HepG2 (cell line): ENCODE data around the gene TUBA4B. TPM values are rescaled to one million over a fixed set of nuclear protein-coding genes. Genes with fewer than 3 reads are reported as not detected.

Source experiments
- FOXP1 ChIP-seq, 2 experiments: fragments of 450-650 bp in 1 of 2; IDR thresholded peaks; 2 replicates each; pipeline ENCODE4 v1.6.1; 2017 to 2018; ENCODE audit warnings: antibody characterized with exemption in 1 of 2
- HNRNPL ChIP-seq: fragments of 200-400 bp; formaldehyde crosslinking; IDR thresholded peaks from 2 replicates; pipeline ENCODE4 v1.6.1; 2017; ENCODE audit warnings: mild to moderate bottlenecking, low read depth, low read length
- HNRNPUL1 ChIP-seq: fragments of 200-400 bp; formaldehyde crosslinking; IDR thresholded peaks from 2 replicates; pipeline ENCODE4 v1.6.1; 2017; ENCODE audit warnings: low read depth, mild to moderate bottlenecking, low read length, moderate library complexity
- IKZF4 ChIP-seq: sonication (generic); formaldehyde crosslinking; IDR thresholded peaks from 2 replicates; pipeline ENCODE4 v1.5.1; 2020; ENCODE audit warnings: borderline replicate concordance, mild to moderate bottlenecking, low read depth, missing genetic modification reagents; ENCODE audit errors: not compliant biosample characterization
- JUND ChIP-seq: sonication (generic); formaldehyde crosslinking; IDR thresholded peaks from 2 replicates; pipeline ENCODE4 v1.8.0; 2022; ENCODE audit warnings: mild to moderate bottlenecking, missing genetic modification reagents
- LCORL ChIP-seq, 2 experiments: fragments of 450-650 bp in 1 of 2; sonication (generic) in 1 of 2; formaldehyde crosslinking in 1 of 2; IDR thresholded peaks; 2 replicates each; pipeline versions ENCODE4 v1.5.0 to v1.6.1; 2017 to 2020; ENCODE audit warnings: antibody characterized with exemption in 1 of 2, missing genetic modification reagents in 1 of 2
- MBNL3 ChIP-seq: fragments of 250-450 bp; sonication (Bioruptor Pico); conservative IDR thresholded peaks from 2 replicates; pipeline ENCODE4 v1.8.0; 2022; ENCODE audit warnings: mild to moderate bottlenecking, inconsistent platforms
- RCOR2 ChIP-seq: IDR thresholded peaks from 2 replicates; pipeline ENCODE4 v1.6.1; 2016; ENCODE audit warnings: missing biosample characterization, missing genetic modification reagents
- RFX3 ChIP-seq: IDR thresholded peaks from 2 replicates; pipeline ENCODE4 v1.6.1; 2016; ENCODE audit warnings: missing biosample characterization, missing genetic modification reagents
- RORA ChIP-seq: sonication (generic); formaldehyde crosslinking; IDR thresholded peaks from 2 replicates; pipeline ENCODE4 v1.5.0; 2020; ENCODE audit warnings: mild to moderate bottlenecking, missing genetic modification reagents, moderate library complexity
- SP2 ChIP-seq: sonication (generic); formaldehyde crosslinking; IDR thresholded peaks from 2 replicates; pipeline ENCODE4 v1.5.1; 2020; ENCODE audit warnings: mild to moderate bottlenecking, missing genetic modification reagents
- XBP1 ChIP-seq: sonication (generic); formaldehyde crosslinking; IDR thresholded peaks from 2 replicates; pipeline ENCODE4 v1.5.0; 2020; ENCODE audit warnings: missing genetic modification reagents
- ZNF253 ChIP-seq: sonication (generic); formaldehyde crosslinking; IDR thresholded peaks from 2 replicates; pipeline ENCODE4 v1.8.0; 2022; ENCODE audit warnings: mild to moderate bottlenecking, missing genetic modification reagents, borderline replicate concordance
- ZNF569 ChIP-seq: sonication (generic); formaldehyde crosslinking; IDR thresholded peaks from 2 replicates; pipeline ENCODE4 v1.5.0; 2020; ENCODE audit warnings: mild to moderate bottlenecking, missing genetic modification reagents, moderate library complexity, borderline replicate concordance
- ZSCAN30 ChIP-seq: sonication (generic); formaldehyde crosslinking; IDR thresholded peaks from 2 replicates; pipeline ENCODE4 v1.5.0; 2020; ENCODE audit warnings: mild to moderate bottlenecking, missing genetic modification reagents
- polyA plus RNA-seq, 8 experiments: library from polyadenylated mRNA; depleted of rRNA in 3 of 8; stranded (reverse) in 7 of 8; unstranded in 1 of 8; fragments of >200 nt; fragmentation: Illumina TruSeq in 4 of 8; extraction: Trizol in 4 of 8; gene quantifications; 2 replicates each; pipeline versions ENCODE4 v1.2.1 to v1.2.3, GENCODE V29; 2011 to 2016; ENCODE audit warnings: low read depth in 4 of 8, missing spikeins in 1 of 8, mixed read lengths in 1 of 8; ENCODE audit not compliant: insufficient read depth in 1 of 8
- total RNA-seq, 5 experiments: library from RNA; depleted of rRNA; stranded (reverse); fragments of >200 nt; fragmentation: Illumina TruSeq; extraction: Trizol; gene quantifications; 2 replicates each; pipeline ENCODE4 v1.2.3, GENCODE V29; 2016; ENCODE audit warnings: low read depth in 1 of 5
- TF ChIP-seq, protein P1 (sequence below): sonication (generic); formaldehyde crosslinking; IDR thresholded peaks from 2 replicates; pipeline ENCODE4 v1.4.0; 2020; ENCODE audit warnings: missing genetic modification reagents
- TF ChIP-seq, protein P2 (sequence below): sonication (generic); formaldehyde crosslinking; IDR thresholded peaks from 2 replicates; pipeline ENCODE4 v1.4.0; 2020; ENCODE audit warnings: mild to moderate bottlenecking, missing genetic modification reagents, borderline replicate concordance
- TF ChIP-seq, protein P3 (sequence below): sonication (generic); formaldehyde crosslinking; IDR thresholded peaks from 2 replicates; pipeline ENCODE4 v1.4.0; 2020; ENCODE audit warnings: mild to moderate bottlenecking, missing genetic modification reagents
- TF ChIP-seq, protein P4 (sequence below): sonication (generic); formaldehyde crosslinking; IDR thresholded peaks from 2 replicates; pipeline ENCODE4 v1.5.1; 2020; ENCODE audit warnings: missing genetic modification reagents, mild to moderate bottlenecking, borderline replicate concordance

Gene TUBA4B
- total and polyA plus RNA-seq, 2 of the 13 experiments (the other 11 are each of a cell fraction or from before 2014, with no cell fraction given): 0.18 to 0.22 TPM

DNA sequence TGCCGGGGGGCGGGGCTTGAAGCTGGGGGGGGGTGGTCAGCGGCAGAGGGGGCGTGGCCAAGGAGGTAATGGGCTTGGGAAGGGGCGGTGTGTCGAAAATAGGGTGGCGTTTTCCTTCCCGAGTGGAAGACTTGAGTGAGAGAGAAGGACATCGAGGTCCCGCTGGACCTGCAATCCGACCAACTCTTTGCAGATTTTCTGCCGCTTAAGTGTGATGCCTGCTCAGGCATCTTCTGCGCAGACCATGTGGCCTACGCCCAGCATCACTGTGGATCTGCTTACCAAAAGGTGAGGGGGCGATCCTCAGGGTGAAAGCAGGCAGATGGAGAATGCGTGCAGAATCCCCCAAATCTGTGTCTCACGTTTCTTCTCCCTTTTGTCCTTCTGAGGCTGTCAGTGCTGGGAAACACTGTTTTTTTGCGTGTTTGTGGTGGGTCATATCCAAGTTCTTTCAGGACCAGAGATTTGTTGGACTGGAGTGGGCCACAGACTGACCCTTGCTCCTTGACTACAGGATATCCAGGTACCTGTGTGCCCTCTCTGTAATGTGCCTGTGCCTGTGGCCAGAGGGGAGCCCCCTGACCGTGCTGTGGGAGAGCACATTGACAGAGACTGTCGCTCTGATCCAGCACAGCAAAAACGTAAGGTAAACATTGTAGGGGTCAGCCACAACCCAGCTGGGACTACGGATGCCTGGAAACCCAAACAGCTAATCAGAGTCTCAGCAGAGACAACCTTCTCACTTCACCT, 45.7 kb upstream of the TUBA4B start (continued):
- no peak for TF ChIP-seq HNRNPL
- TF ChIP-seq HNRNPUL1: no peak
- no peak for TF ChIP-seq ZNF569 (CRISPR knock-in tag)
- no peak for TF ChIP-seq JUND (CRISPR knock-in tag)
- no peak for TF ChIP-seq LCORL (IDR thresholded peaks at IDR 0.05)
- no peak; the same call in 1 of the 2 replicates for TF ChIP-seq LCORL (CRISPR knock-in tag; IDR thresholded peaks at IDR 0.05)
- TF ChIP-seq, protein P1, sequence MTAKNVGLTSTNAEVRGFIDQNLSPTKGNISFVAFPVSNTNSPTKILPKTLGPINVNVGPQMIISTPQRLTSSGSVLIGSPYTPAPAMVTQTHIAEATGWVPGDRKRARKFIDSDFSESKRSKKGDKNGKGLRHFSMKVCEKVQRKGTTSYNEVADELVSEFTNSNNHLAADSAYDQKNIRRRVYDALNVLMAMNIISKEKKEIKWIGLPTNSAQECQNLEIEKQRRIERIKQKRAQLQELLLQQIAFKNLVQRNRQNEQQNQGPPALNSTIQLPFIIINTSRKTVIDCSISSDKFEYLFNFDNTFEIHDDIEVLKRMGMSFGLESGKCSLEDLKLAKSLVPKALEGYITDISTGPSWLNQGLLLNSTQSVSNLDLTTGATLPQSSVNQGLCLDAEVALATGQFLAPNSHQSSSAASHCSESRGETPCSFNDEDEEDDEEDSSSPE (CRISPR knock-in tag): no peak
- TF ChIP-seq RFX3 (CRISPR knock-in tag): no peak
- no peak for TF ChIP-seq SP2
- TF ChIP-seq ZNF253 (CRISPR knock-in tag): no peak
- TF ChIP-seq, protein P2, sequence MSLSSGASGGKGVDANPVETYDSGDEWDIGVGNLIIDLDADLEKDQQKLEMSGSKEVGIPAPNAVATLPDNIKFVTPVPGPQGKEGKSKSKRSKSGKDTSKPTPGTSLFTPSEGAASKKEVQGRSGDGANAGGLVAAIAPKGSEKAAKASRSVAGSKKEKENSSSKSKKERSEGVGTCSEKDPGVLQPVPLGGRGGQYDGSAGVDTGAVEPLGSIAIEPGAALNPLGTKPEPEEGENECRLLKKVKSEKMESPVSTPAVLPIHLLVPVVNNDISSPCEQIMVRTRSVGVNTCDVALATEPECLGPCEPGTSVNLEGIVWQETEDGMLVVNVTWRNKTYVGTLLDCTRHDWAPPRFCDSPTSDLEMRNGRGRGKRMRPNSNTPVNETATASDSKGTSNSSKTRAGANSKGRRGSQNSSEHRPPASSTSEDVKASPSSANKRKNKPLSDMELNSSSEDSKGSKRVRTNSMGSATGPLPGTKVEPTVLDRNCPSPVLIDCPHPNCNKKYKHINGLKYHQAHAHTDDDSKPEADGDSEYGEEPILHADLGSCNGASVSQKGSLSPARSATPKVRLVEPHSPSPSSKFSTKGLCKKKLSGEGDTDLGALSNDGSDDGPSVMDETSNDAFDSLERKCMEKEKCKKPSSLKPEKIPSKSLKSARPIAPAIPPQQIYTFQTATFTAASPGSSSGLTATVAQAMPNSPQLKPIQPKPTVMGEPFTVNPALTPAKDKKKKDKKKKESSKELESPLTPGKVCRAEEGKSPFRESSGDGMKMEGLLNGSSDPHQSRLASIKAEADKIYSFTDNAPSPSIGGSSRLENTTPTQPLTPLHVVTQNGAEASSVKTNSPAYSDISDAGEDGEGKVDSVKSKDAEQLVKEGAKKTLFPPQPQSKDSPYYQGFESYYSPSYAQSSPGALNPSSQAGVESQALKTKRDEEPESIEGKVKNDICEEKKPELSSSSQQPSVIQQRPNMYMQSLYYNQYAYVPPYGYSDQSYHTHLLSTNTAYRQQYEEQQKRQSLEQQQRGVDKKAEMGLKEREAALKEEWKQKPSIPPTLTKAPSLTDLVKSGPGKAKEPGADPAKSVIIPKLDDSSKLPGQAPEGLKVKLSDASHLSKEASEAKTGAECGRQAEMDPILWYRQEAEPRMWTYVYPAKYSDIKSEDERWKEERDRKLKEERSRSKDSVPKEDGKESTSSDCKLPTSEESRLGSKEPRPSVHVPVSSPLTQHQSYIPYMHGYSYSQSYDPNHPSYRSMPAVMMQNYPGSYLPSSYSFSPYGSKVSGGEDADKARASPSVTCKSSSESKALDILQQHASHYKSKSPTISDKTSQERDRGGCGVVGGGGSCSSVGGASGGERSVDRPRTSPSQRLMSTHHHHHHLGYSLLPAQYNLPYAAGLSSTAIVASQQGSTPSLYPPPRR (CRISPR knock-in tag): no peak
- no peak for TF ChIP-seq IKZF4
- TF ChIP-seq, protein P3, sequence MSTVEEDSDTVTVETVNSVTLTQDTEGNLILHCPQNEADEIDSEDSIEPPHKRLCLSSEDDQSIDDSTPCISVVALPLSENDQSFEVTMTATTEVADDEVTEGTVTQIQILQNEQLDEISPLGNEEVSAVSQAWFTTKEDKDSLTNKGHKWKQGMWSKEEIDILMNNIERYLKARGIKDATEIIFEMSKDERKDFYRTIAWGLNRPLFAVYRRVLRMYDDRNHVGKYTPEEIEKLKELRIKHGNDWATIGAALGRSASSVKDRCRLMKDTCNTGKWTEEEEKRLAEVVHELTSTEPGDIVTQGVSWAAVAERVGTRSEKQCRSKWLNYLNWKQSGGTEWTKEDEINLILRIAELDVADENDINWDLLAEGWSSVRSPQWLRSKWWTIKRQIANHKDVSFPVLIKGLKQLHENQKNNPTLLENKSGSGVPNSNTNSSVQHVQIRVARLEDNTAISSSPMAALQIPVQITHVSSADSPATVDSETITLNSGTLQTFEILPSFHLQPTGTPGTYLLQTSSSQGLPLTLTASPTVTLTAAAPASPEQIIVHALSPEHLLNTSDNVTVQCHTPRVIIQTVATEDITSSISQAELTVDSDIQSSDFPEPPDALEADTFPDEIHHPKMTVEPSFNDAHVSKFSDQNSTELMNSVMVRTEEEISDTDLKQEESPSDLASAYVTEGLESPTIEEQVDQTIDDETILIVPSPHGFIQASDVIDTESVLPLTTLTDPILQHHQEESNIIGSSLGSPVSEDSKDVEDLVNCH (CRISPR knock-in tag): no peak
- no peak for TF ChIP-seq FOXP1 (IDR thresholded peaks at IDR 0.05)
- TF ChIP-seq FOXP1 (CRISPR knock-in tag; IDR thresholded peaks at IDR 0.05): no peak
- TF ChIP-seq, protein P4, sequence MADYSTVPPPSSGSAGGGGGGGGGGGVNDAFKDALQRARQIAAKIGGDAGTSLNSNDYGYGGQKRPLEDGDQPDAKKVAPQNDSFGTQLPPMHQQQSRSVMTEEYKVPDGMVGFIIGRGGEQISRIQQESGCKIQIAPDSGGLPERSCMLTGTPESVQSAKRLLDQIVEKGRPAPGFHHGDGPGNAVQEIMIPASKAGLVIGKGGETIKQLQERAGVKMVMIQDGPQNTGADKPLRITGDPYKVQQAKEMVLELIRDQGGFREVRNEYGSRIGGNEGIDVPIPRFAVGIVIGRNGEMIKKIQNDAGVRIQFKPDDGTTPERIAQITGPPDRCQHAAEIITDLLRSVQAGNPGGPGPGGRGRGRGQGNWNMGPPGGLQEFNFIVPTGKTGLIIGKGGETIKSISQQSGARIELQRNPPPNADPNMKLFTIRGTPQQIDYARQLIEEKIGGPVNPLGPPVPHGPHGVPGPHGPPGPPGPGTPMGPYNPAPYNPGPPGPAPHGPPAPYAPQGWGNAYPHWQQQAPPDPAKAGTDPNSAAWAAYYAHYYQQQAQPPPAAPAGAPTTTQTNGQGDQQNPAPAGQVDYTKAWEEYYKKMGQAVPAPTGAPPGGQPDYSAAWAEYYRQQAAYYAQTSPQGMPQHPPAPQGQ (CRISPR knock-in tag): no peak; the same call in 1 of the 2 replicates
- TF ChIP-seq RORA (CRISPR knock-in tag): no peak
- no peak for TF ChIP-seq MBNL3
- no peak for TF ChIP-seq ZSCAN30 (CRISPR knock-in tag)
- TF ChIP-seq RCOR2: no peak
- TF ChIP-seq XBP1: no peak
